ENCODE results near the gene BLM.

DNA sequence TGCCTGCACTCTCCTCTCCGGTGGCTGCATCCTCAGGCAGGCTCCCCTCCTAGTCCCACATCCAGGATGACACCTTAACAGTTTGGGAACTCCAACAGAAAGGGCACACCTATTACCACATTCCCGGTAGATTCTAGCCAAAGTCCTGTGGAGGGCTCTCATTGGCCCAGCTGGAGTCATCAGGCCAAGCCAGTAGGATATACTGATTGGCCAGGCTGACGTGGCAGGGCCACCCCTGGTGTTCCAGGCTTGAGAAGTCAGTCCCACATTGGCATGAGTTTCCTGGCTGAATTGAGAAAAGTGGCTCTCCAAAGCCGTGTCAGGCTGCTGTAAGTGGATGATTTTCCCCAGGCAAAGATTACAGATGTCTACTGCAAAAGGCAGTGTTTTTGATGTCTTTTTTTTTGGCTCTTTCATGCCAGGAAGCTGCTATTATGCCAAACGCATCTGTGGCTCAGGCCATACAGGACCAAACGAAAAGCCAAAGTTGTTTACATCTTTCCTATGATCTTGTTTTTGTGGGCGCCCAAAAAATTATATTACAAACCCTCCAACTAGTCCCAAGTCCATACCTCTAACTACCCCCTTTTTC, 6.6 kb upstream of the BLM start:
- TF ChIP-seq, protein P1, sequence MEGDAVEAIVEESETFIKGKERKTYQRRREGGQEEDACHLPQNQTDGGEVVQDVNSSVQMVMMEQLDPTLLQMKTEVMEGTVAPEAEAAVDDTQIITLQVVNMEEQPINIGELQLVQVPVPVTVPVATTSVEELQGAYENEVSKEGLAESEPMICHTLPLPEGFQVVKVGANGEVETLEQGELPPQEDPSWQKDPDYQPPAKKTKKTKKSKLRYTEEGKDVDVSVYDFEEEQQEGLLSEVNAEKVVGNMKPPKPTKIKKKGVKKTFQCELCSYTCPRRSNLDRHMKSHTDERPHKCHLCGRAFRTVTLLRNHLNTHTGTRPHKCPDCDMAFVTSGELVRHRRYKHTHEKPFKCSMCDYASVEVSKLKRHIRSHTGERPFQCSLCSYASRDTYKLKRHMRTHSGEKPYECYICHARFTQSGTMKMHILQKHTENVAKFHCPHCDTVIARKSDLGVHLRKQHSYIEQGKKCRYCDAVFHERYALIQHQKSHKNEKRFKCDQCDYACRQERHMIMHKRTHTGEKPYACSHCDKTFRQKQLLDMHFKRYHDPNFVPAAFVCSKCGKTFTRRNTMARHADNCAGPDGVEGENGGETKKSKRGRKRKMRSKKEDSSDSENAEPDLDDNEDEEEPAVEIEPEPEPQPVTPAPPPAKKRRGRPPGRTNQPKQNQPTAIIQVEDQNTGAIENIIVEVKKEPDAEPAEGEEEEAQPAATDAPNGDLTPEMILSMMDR (IDR thresholded peaks at IDR 0.05) = no peak
- TF ChIP-seq EP300 (IDR thresholded peaks at IDR 0.05) = no peak
